ENCODE measurements around the gene CHCHD6. TPM values are rescaled to one million over a fixed set of nuclear protein-coding genes. Genes with fewer than 3 reads are reported as not detected.

CHCHD6 gene
- total RNA-seq, 1 donor from 2014 or later, result 28.7 TPM

DNA sequence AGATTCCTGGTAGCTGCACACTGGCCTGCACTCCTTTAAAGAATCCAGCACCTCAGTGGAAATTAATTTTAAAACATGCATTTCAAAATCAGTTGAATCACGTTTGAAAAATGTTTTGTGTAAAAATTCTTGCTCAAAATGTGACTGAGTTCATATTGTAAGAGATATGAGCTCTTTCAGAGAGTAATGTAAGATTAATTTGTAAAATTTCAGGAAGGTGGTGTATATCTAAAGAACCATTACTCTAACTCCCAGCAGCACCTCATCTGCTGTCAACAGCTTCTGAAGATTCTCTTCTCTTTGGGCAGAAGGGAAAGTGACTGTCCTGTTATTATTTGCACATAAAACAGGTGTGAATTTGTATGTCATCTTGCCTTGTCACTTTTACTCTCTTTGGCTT, 181.4 kb downstream of the CHCHD6 start:
- Histone ChIP-seq H3K27me3 (ENCODE audit: control insufficient read depth, insufficient read depth, low read length) (no peaks in the 10 kb centered on the region), H3K4me3 (ENCODE audit: low read depth, low read length) (no peak overlapping the region), H3K36me3 (ENCODE audit: control insufficient read depth, insufficient read depth, low read length) (no peaks in the 10 kb centered on the region)
- no peak for TF ChIP-seq CTCF (IDR thresholded peaks at IDR 0.05; ENCODE audit: insufficient read depth, low read length, poor library complexity, severe bottlenecking)
- DNase-seq (ENCODE audit: low read depth), result no peak

DNA sequence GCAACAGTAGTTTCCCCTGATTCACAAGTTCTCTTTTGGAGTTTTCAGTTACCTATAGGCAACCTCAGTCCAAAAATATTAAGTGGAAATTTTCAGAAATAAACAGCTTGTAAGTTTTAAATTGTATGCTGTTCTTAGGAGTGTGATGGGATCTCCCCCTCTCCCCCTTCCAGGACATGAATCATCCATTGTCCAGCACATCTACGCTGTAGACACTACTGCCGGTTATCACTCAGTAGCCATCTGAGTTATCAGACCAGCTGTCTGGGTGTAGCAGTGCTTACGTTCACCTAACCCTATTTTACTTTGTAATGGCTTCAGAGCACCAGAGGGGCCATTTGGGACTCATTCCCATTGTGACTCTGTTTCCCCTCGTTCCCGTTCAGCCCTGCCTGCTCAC, 182.2 kb downstream of the CHCHD6 start:
- H3K27me3 ChIP-seq (ENCODE audit: control insufficient read depth, insufficient read depth, low read length), result no peaks in the 10 kb centered on the region
- no peak overlapping the region for H3K4me3 ChIP-seq (ENCODE audit: low read depth, low read length)
- H3K36me3 ChIP-seq (ENCODE audit: control insufficient read depth, insufficient read depth, low read length), result no peaks in the 10 kb centered on the region
- TF ChIP-seq CTCF (IDR thresholded peaks at IDR 0.05; ENCODE audit: insufficient read depth, low read length, poor library complexity, severe bottlenecking), result no peak
- DNase-seq (ENCODE audit: low read depth), result no peak

- no peak overlapping the region for H3K4me3 ChIP-seq (ENCODE audit: low read depth, low read length)
- no peak for TF ChIP-seq CTCF (IDR thresholded peaks at IDR 0.05; ENCODE audit: insufficient read depth, low read length, poor library complexity, severe bottlenecking)
- no peaks in the 10 kb centered on the region for H3K36me3 ChIP-seq (ENCODE audit: control insufficient read depth, insufficient read depth, low read length)
- no peak for DNase-seq (ENCODE audit: low read depth)
- no peaks in the 10 kb centered on the region for H3K27me3 ChIP-seq (ENCODE audit: control insufficient read depth, insufficient read depth, low read length)
Observed at GRCh38 chr3:126887686-126888085, 183.6 kb downstream of the CHCHD6 start.

- TF ChIP-seq CTCF (IDR thresholded peaks at IDR 0.05; ENCODE audit: insufficient read depth, low read length, poor library complexity, severe bottlenecking), result no peak
- Histone ChIP-seq H3K36me3 (ENCODE audit: control insufficient read depth, insufficient read depth, low read length) (no peaks in the 10 kb centered on the region), H3K4me3 (ENCODE audit: low read depth, low read length) (no peak overlapping the region), H3K27me3 (ENCODE audit: control insufficient read depth, insufficient read depth, low read length) (no peaks in the 10 kb centered on the region)
- no peak for DNase-seq (ENCODE audit: low read depth)
Observed at GRCh38 chr3:126888186-126888760, 184.2 kb downstream of the CHCHD6 start.

DNA sequence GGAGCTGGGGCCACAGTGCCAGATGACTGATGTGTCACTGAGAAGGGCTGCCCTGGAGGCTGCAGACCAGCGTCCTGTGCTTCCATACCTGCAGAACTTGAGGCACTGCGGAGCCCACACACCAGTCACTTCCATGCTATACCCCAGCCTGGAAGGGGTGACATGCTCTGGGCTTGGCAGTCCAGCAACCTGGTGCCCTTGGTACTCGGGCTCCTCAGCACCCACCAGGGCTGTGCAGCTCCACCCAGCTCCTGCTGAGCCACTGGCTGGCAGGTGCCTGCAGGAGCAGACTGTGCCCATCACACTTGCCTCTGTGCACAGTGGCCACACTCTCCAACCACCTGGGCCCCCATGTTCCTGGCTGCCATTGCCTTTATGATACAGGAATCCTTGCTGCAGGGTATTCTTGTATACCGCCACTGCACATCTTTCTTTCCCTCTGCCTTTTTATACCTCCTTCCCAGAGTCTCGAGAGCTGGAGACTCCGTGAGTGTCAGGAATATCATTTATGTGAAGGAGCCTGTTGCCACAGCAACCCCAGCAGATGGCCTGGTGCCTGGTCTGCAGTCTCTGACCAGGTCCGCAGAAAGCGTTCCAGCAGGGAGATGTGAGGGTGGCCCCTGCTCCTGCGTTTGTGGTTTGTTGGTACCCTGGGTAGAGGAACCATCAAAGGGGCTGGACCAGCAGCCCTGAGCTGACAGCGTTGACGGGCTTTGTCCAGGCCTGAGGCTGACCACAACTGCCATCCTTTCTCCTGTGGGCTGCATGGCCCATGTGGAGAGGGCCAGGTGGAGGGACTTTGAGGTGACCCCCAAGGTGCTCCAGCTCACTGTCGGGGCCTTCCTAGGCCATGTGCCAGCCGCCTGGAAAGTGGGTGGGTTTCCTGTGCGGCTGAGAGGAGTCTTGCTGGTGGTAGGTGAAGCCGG, 185.5 kb downstream of the CHCHD6 start:
- no peak for DNase-seq (ENCODE audit: low read depth)
- Histone ChIP-seq H3K36me3 (ENCODE audit: control insufficient read depth, insufficient read depth, low read length) (no peaks in the 10 kb centered on the region), H3K27me3 (ENCODE audit: control insufficient read depth, insufficient read depth, low read length) (no peaks in the 10 kb centered on the region), H3K4me3 (ENCODE audit: low read depth, low read length) (no peak overlapping the region)
- TF ChIP-seq CTCF (IDR thresholded peaks at IDR 0.05; ENCODE audit: insufficient read depth, low read length, poor library complexity, severe bottlenecking), result no peak
